G401.6 (cell line): ENCODE data around the gene ANXA1.

Experiments
- FAIRE-seq: peaks from 2 replicates; lab custom pipeline; 2012; peaks lifted over from hg19 to GRCh38; lab: Jason Lieb, UNC

ANXA1 gene

GRCh38 chr9:73138516-73138915 is 13.1 kb upstream of the ANXA1 start:
- no peak for FAIRE-seq

GRCh38 chr9:73141282-73141681 is 10.4 kb upstream of the ANXA1 start:
- FAIRE-seq, result no peak

- peak; percentile 66 for FAIRE-seq
Measured at GRCh38 chr9:73143711-73144328, 7.8 kb upstream of the ANXA1 start.

GRCh38 chr9:73146111-73146815 is 5.4 kb upstream of the ANXA1 start:
- FAIRE-seq, result no peak

- FAIRE-seq, result no peak
Measured at GRCh38 chr9:73148447-73148937, 3.2 kb upstream of the ANXA1 start.

- FAIRE-seq, result peak; percentile 96
Measured at GRCh38 chr9:73149371-73150067, 2.1 kb upstream of the ANXA1 start.

GRCh38 chr9:73152543-73152844 is 829 bp downstream of the ANXA1 start:
- peak; percentile 93 for FAIRE-seq

GRCh38 chr9:73152953-73153352 is 1.3 kb downstream of the ANXA1 start:
- peak; percentile 71 for FAIRE-seq

- FAIRE-seq, result no peak
Measured at GRCh38 chr9:73153793-73154227, 2.1 kb downstream of the ANXA1 start.

- no peak for FAIRE-seq
Measured at GRCh38 chr9:73154271-73154670, 2.6 kb downstream of the ANXA1 start.

GRCh38 chr9:73154722-73155121 is 3.1 kb downstream of the ANXA1 start:
- FAIRE-seq, result no peak

- peak; percentile 55 for FAIRE-seq
Measured at GRCh38 chr9:73155377-73155776, 3.7 kb downstream of the ANXA1 start.

- peak; percentile 94 for FAIRE-seq
Measured at GRCh38 chr9:73155968-73156864, 4.6 kb downstream of the ANXA1 start.

GRCh38 chr9:73156865-73157187 is 5.2 kb downstream of the ANXA1 start:
- FAIRE-seq, result no peak

GRCh38 chr9:73157811-73158210 is 6.1 kb downstream of the ANXA1 start:
- FAIRE-seq, result no peak

GRCh38 chr9:73158723-73159122 is 7.1 kb downstream of the ANXA1 start:
- no peak for FAIRE-seq

GRCh38 chr9:73160868-73161267 is 9.2 kb downstream of the ANXA1 start:
- no peak for FAIRE-seq

GRCh38 chr9:73162987-73163768 is 11.5 kb downstream of the ANXA1 start:
- no peak for FAIRE-seq

GRCh38 chr9:73165911-73166310 is 14.2 kb downstream of the ANXA1 start:
- no peak for FAIRE-seq

GRCh38 chr9:73166468-73166867 is 14.8 kb downstream of the ANXA1 start:
- no peak for FAIRE-seq

GRCh38 chr9:73167614-73168013 is 15.9 kb downstream of the ANXA1 start:
- FAIRE-seq, result peak; percentile 8
